Nephron (organoid): ENCODE results near the gene RBFOX1.

ENCODE experiments used
- H3K27ac Mint-ChIP-seq, 3 experiments: 2 replicates each; pipeline ENCODE4 v1.8.0; 2020; ENCODE audit warnings: mixed read lengths in 3 of 3, mild to moderate bottlenecking in 2 of 3, moderate library complexity in 1 of 3
- H3K27me3 Mint-ChIP-seq: 2 replicates; pipeline ENCODE4 v1.8.0; 2021; ENCODE audit warnings: low read depth, mild to moderate bottlenecking, moderate library complexity, mixed read lengths
- H3K36me3 Mint-ChIP-seq: 2 replicates; pipeline ENCODE4 v1.8.0; 2020; ENCODE audit warnings: low read depth, mixed read lengths
- H3K4me1 Mint-ChIP-seq: 2 replicates; pipeline ENCODE4 v1.8.0; 2020; ENCODE audit warnings: mixed read lengths
- H3K4me3 Mint-ChIP-seq, 3 experiments: 2 replicates each; pipeline ENCODE4 v1.8.0; 2020; ENCODE audit warnings: mild to moderate bottlenecking in 3 of 3, mixed read lengths in 3 of 3, moderate library complexity in 2 of 3
- H3K9me3 Mint-ChIP-seq: 2 replicates; pipeline ENCODE4 v1.8.0; 2020; ENCODE audit warnings: mixed read lengths
- TF ChIP-seq, protein P1 (sequence below), 3 experiments: fragments of 200-600 bp; sonication (generic); IDR thresholded peaks; one replicate each; pipeline ENCODE4 v1.5.0; 2021; ENCODE audit warnings: antibody characterized with exemption in 3 of 3; ENCODE audit not compliant: unreplicated experiment in 3 of 3

The RBFOX1 gene

DNA sequence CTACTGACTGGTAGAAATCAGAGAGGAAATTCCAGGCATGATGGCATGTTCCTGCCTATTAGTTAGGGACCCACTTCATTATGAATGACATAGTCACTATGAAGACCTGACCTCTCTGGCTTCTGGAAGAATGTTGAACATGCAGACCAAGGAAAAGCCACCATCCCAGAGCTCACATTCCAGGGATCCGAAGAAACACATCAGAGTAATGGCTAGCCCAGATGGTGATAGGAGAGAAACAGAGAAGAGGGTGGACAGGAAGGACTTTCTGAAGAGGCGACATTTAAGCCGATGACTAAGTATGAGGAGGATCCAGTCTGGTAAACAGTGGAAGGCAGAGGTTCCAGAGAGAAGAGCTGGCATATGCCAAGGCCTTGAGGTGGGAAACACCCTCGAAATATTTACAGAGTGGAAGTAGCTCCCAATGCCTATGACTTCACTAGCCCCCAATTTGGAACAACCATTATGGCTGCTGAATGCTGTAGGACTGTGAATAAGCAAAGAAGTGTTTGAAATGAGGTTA lies 216.2 kb downstream of the RBFOX1 start:
- no peaks in the 10 kb centered on the region for H3K9me3 Mint-ChIP-seq
- H3K27me3 Mint-ChIP-seq: peaks cover 6% of the 10 kb centered on the region
- H3K4me3 Mint-ChIP-seq: no peak overlapping the region
- peaks cover 4% of the 10 kb centered on the region for H3K36me3 Mint-ChIP-seq
- H3K4me1 Mint-ChIP-seq: peaks cover 4% of the 10 kb centered on the region
- no peak overlapping the region for H3K27ac Mint-ChIP-seq
- TF ChIP-seq, protein P1, sequence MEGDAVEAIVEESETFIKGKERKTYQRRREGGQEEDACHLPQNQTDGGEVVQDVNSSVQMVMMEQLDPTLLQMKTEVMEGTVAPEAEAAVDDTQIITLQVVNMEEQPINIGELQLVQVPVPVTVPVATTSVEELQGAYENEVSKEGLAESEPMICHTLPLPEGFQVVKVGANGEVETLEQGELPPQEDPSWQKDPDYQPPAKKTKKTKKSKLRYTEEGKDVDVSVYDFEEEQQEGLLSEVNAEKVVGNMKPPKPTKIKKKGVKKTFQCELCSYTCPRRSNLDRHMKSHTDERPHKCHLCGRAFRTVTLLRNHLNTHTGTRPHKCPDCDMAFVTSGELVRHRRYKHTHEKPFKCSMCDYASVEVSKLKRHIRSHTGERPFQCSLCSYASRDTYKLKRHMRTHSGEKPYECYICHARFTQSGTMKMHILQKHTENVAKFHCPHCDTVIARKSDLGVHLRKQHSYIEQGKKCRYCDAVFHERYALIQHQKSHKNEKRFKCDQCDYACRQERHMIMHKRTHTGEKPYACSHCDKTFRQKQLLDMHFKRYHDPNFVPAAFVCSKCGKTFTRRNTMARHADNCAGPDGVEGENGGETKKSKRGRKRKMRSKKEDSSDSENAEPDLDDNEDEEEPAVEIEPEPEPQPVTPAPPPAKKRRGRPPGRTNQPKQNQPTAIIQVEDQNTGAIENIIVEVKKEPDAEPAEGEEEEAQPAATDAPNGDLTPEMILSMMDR (IDR thresholded peaks at IDR 0.05; ENCODE audit: unreplicated experiment in 3 of 3): no peak

DNA sequence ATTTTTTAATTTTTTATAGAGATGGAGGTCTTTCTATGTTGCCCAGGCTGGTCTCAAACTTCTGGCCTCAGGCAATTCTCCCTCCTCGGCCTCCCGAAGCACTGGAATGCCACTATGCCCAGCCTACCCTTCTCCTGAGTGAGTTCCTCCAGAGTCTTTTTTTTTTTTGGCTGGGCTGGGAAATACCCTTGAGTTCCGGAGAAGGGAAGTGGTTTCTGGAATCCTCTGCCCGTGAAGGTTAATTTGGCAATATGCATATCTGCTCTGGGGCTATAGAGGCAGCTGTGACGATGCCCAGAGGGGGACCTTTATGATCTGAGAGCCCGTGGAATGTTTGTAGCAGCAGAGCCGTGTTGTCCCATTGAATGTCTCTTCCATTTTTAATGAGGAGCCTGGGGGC lies 217.5 kb downstream of the RBFOX1 start:
- Mint-ChIP-seq H3K4me1 (no peaks in the 10 kb centered on the region), H3K9me3 (no peaks in the 10 kb centered on the region), H3K36me3 (peaks cover 4% of the 10 kb centered on the region), H3K4me3 (no peak overlapping the region), H3K27ac (no peak overlapping the region), H3K27me3 (peaks cover under 1% of the 10 kb centered on the region)
- TF ChIP-seq, protein P1 (IDR thresholded peaks at IDR 0.05; ENCODE audit: unreplicated experiment in 3 of 3): no peak

DNA sequence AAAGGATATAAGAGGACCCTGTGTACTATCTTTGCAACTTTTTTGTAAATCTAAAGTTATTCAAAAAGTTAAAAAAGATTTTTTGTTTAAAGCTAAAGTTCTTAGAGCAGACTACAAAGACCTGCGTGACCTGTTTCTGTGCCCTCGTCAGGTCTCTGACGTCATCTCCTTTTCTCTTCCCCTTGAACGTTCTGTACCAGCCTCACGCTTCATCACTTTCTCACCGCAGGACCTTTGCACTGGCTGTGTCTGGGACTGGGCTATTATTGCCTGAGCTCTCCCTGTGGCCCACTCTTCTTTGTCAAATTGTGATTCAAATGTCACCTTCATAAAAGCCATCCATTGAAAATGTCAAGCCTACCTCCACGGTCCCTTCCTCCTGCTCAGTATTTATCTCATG lies 222.8 kb downstream of the RBFOX1 start:
- Mint-ChIP-seq H3K27me3 (peaks cover 3% of the 10 kb centered on the region), H3K27ac (no peak overlapping the region), H3K4me1 (no peaks in the 10 kb centered on the region), H3K9me3 (no peaks in the 10 kb centered on the region), H3K36me3 (no peaks in the 10 kb centered on the region), H3K4me3 (no peak overlapping the region)
- TF ChIP-seq, protein P1 (IDR thresholded peaks at IDR 0.05; ENCODE audit: unreplicated experiment in 3 of 3): no peak

DNA sequence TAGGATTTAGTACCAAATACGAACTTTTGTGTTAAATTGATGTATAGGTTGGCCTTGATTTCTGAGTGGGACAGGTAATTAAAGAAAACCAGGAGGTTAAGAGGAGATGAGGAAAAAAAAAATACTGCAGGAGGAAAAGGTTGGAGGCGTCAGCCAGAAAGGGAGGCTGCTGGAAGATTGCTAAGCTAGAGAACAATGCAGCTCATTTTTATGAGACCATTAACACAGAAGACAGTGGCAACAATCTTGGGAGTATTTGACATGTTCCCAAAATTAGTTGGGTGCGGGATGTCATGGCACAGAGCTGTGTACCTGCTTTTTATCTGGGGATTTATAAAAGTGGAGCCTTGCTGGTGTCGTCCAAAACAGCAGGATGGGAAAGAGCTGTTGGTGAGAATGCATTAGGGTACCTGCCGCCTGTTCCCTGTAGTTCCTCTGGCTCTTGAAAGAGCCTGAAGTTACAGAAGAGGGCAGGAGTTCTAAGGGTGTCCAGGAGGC lies 229.3 kb downstream of the RBFOX1 start:
- TF ChIP-seq, protein P1 (IDR thresholded peaks at IDR 0.05; ENCODE audit: unreplicated experiment in 3 of 3): no peak
- Mint-ChIP-seq H3K9me3 (no peaks in the 10 kb centered on the region), H3K4me1 (no peaks in the 10 kb centered on the region), H3K27ac (no peak overlapping the region), H3K4me3 (no peak overlapping the region), H3K27me3 (peaks cover 3% of the 10 kb centered on the region), H3K36me3 (no peaks in the 10 kb centered on the region)

- H3K36me3 Mint-ChIP-seq: no peaks in the 10 kb centered on the region
- H3K27me3 Mint-ChIP-seq: no peaks in the 10 kb centered on the region
- H3K9me3 Mint-ChIP-seq: no peaks in the 10 kb centered on the region
- TF ChIP-seq, protein P1 (IDR thresholded peaks at IDR 0.05; ENCODE audit: unreplicated experiment in 3 of 3): no peak
- H3K27ac Mint-ChIP-seq: no peak overlapping the region
- no peaks in the 10 kb centered on the region for H3K4me1 Mint-ChIP-seq
- no peak overlapping the region for H3K4me3 Mint-ChIP-seq
Measured at GRCh38 chr16:7566360-7566759, 233.7 kb downstream of the RBFOX1 start.

DNA sequence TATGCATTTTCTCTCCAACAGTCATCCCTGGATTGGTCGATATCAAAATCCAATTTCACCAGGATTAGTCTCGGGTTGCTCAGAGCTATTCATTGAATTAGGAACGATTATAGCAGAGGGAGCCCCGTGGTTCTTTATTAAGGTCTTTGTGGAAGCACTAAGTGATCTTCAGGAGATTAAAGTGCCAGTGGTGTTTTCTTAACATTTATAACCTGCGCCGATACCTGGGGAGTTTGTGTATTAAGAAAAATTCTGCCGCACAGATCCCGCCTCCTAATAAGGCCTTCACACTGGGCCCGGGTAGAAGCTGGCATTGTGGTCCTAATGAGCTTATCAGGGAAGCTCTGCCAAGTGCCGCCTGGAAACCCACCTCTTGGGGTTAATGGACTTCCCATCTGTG lies 238.7 kb downstream of the RBFOX1 start:
- TF ChIP-seq, protein P1 (IDR thresholded peaks at IDR 0.05; ENCODE audit: unreplicated experiment in 3 of 3): no peak
- no peaks in the 10 kb centered on the region for H3K27me3 Mint-ChIP-seq
- no peaks in the 10 kb centered on the region for H3K4me1 Mint-ChIP-seq
- H3K4me3 Mint-ChIP-seq: no peak overlapping the region
- no peak overlapping the region for H3K27ac Mint-ChIP-seq
- H3K9me3 Mint-ChIP-seq: no peaks in the 10 kb centered on the region
- no peaks in the 10 kb centered on the region for H3K36me3 Mint-ChIP-seq
